HG03460 (cell line): ENCODE measurements around the gene USP13.
A peak's percentile ranks its signal among the peaks of the same experiment; 100 is the strongest.
"Not testable (repeated sequence)": the region's sequence is repeated elsewhere in the genome, so short reads cannot be mapped to it uniquely, and the experiment has no call there.

Experiments used
- ATAC-seq: cut with Tn5 transposase; IDR thresholded peaks from one replicate; pipeline ENCODE4 v1.9.1; 2021; ENCODE audit not compliant: unreplicated experiment

USP13 gene

GRCh38 chr3:179652447-179653095 lies at the start of gene USP13:
Gene USP13 (plus strand): TSS chr3:179653040. CDS start chr3:179653226, 186 bp downstream.
- ATAC-seq, result peak; percentile 60

GRCh38 chr3:179603321-179603720 lies 49.5 kb upstream of the USP13 start:
- ATAC-seq, result no peak

- ATAC-seq, result no peak
These were observed 49.0 kb upstream of the USP13 start for GRCh38 chr3:179603831-179604230.

- ATAC-seq, result peak; percentile 97
These were observed 48.3 kb upstream of the USP13 start, which contains the start of the genes MRPL47 and NDUFB5 for GRCh38 chr3:179604321-179605078. Gene MRPL47 (minus strand): TSS chr3:179604638. CDS start chr3:179604624, 14 bp downstream. Gene NDUFB5 (plus strand): TSS chr3:179604794. CDS start chr3:179604816, 22 bp downstream.

- no peak for ATAC-seq
These were observed 46.2 kb upstream of the USP13 start for GRCh38 chr3:179606534-179607085.

GRCh38 chr3:179608931-179609720 lies 43.7 kb upstream of the USP13 start:
- ATAC-seq, result peak; percentile 50

- no peak for ATAC-seq
These were observed 42.8 kb upstream of the USP13 start for GRCh38 chr3:179610066-179610465.

- no peak for ATAC-seq
These were observed 39.0 kb upstream of the USP13 start for GRCh38 chr3:179613807-179614206.

GRCh38 chr3:179615458-179616173 lies 37.2 kb upstream of the USP13 start:
- ATAC-seq, result no peak

- no peak for ATAC-seq
These were observed 30.8 kb upstream of the USP13 start for GRCh38 chr3:179622023-179622422.

GRCh38 chr3:179624451-179624850 lies 28.4 kb upstream of the USP13 start:
- ATAC-seq, result no peak

- no peak for ATAC-seq
These were observed 21.9 kb upstream of the USP13 start for GRCh38 chr3:179630753-179631451.

GRCh38 chr3:179640469-179640868 lies 12.4 kb upstream of the USP13 start:
- no peak for ATAC-seq

- no peak for ATAC-seq
These were observed 10.0 kb upstream of the USP13 start for GRCh38 chr3:179642871-179643270.

GRCh38 chr3:179643837-179644236 lies 9.0 kb upstream of the USP13 start:
- not testable (repeated sequence) for ATAC-seq

- ATAC-seq, result no peak
These were observed 6.7 kb upstream of the USP13 start for GRCh38 chr3:179646177-179646576.

GRCh38 chr3:179651687-179652446 lies 973 bp upstream of the USP13 start:
- no peak for ATAC-seq

GRCh38 chr3:179653096-179653797 lies 407 bp downstream of the USP13 start:
- peak; percentile 53 for ATAC-seq

- ATAC-seq, result no peak
These were observed 2.4 kb downstream of the USP13 start for GRCh38 chr3:179655236-179655635.
